Keratinocyte (primary cell): ENCODE data around the gene NEK6.

ENCODE experiments used
- CTCF ChIP-seq, 3 experiments: IDR thresholded peaks in 1 of 3; conservative IDR thresholded peaks in 1 of 3; optimal IDR thresholded peaks in 1 of 3; 2 replicates in 2 of 3; 3 replicates in 1 of 3; pipeline versions ENCODE3 to v1.5.1; 2011; ENCODE audit warnings: low read length in 3 of 3, mild to moderate bottlenecking in 3 of 3, moderate library complexity in 2 of 3, control low read depth in 1 of 3, inconsistent platforms in 1 of 3; ENCODE audit not compliant: insufficient read depth in 2 of 3; ENCODE audit errors: extremely low read depth in 1 of 3
- EZH2 ChIP-seq: IDR thresholded peaks from one replicate; pipeline ENCODE4 v1.6.1; 2012; ENCODE audit warnings: inconsistent platforms, mild to moderate bottlenecking, low read length, moderate library complexity

DNA sequence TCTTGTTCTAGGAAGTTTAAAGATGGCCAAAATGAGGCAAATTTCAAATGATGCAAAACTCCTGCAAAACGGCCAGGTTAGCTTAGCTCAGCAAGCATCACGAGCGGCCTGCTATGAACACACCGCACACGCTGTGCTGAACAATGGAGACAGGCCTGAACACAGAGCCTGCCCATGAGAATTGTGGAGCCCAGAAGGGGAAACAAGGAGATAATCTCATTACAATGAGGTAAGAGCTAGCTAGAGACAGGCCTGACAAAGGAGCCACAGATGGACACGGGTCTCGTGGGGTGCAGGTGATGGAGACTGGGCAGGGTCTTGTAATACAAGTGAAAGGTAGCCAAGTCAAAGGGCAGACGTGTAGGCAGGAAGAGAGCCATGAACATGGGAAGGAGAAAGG lies 107.3 kb downstream of the NEK6 start:
- TF ChIP-seq CTCF (optimal IDR thresholded peaks at IDR 0.05 in 1 of 3, IDR thresholded peaks at IDR 0.05 in 1 of 3, conservative IDR thresholded peaks at IDR 0.05 in 1 of 3; ENCODE audit: extremely low read depth in 1 of 3, insufficient read depth in 2 of 3, low read length in 3 of 3) (no peak), EZH2 (no peak)
